Measurements from ENCODE around the gene GFPT1. TPM values are rescaled to one million over a fixed set of nuclear protein-coding genes. Genes with fewer than 3 reads are reported as not detected.
A peak's percentile ranks its signal among the peaks of the same experiment; 100 is the strongest.

The GFPT1 gene
- total RNA-seq, 1 donor from 2014 or later: 21.2 TPM

DNA sequence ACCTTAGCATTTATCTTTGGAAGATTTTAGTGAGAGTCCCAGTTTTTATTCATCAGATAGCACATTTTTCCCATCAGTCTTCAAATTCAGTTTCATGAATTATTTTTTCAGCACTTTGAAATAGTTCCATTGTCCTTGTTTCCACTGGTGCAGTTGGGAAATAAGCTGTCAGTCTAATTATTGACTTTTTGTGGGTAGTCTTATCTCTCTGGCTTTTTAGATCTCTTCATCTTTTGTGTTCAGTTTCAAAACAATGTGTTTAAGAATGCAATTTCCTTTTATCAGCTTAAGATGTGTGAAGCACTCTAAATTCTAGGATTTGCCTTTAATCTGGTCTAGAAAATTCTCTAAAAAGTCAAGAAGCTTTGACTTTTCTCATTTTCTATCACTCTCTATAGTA lies 70.5 kb downstream of the GFPT1 start:
- no peak for DNase-seq (ENCODE audit: low read depth in 2 of 2)

DNA sequence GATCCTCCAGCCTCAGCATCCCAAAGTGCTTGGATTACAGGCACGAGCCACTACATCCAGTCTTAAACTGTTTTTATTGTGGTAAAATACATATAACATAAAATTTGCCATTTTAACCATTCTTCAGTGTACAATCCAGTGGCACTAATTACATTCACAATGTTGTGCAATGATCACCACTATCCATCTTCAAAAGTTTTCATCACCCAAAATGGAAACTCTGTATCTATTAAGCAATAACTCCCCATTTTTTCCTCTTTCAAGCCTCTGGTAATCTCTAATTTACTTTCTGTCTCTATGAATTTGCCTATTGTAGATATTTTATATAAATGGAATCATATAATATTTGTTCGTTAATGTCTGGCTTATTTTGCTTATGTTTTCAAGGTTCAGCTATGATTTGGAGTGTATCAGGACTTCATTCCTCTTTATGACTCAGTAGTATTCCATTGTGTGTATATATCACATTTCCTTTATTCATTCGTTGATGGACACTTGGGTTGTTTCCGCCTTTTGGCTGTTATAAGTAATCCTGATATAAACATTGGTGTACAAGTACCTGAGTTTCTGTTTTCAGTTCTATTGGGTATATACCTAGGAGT lies 71.8 kb downstream of the GFPT1 start:
- no peak for DNase-seq (ENCODE audit: low read depth in 2 of 2)

DNA sequence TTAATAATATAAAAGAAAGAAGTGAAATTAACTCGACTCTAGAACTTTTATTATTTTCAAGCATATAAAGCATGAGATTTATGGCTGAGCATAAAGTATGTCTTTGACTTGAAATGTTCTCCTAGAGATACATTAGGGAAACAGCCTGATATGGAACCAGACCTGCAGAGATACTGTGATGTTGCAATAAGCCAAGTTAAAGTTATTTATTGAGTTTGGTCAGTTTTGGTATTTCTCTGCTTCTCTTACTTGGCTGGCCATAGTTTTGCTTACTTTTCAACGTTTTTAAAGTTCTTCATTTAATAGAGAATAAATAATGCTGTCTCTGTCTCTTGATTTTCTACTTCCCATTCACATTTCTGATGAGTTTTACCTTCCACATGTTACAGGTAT lies 76.0 kb downstream of the GFPT1 start:
- no peak for DNase-seq (ENCODE audit: low read depth in 2 of 2)

DNA sequence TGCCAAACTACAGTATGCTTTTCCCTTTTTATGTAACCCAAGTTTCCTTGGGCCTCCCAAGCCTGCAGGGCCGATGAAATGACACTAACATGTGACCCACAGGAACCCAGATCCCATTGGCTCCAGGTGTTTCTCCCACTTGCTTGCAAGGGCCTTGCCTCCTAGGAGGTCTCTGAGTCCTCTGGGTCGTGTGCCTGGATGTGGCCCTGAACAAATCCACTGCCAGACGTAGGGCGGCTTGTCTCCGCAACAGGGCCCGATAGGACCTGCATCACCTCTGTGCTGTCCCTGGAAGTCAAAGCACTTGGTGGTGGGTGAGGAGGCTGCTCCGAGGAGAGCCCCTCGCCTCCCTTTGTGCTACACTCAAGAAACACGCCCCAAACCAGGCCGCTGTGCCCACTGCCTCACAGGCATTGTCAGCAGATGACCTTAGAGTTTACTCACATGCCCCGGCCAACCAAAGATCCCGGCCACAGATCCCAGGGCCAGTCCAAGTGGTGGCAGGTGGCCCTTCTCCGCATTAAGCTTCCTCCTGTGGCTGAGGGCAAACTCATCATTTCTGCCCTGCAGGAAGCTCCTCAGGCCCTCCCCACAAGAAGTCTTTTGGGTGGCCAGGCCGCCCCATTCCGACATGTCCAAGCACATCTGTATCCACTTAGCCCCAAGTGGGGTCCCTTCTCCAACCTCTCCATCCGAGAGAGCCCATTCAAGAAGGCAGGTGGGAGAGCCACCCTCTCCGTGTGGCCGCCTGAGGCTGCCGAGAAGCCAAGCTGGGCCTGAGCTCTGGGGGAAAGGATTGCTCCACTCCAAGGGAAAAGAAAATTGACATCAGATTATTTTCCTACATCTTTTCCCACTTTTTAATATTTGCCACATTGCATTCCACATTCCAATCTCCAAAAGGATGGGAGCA lies 76.7 kb downstream of the GFPT1 start:
- DNase-seq (ENCODE audit: low read depth in 2 of 2): no peak

DNA sequence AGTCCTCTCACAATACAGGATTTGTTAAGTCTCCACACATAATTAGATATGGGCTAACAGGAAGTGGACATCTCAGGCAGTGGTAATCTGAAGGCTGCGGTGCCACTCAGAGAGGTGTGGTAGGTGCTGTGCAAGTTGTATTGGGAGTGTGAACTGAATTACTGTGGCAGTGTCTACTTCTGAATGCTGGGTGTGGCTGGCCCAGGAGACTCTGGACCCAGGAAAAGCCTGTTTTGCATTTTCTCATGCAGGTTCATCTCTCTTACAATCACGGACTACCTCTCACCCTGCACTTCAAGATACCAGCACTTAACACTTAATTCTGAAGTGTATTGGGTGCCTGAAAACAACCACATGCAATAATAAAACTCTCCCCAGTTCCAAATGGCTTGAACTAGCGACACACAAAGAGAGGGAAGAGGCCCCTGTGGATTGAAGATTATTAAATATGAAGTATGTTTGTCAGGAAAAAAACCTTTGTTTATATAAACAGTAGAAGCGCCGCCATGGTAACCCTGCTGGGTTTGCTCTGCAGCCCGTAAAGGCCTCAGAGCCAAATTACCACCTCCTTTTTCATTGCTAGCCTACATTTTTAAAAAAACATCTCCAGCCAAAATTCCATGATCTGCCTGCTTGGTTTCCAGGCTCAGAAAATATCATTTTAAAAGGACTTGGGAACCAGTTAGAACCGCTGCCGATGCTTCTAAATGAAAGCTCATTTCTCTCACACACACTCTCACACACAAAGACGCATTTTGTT lies 77.5 kb downstream of the GFPT1 start:
- DNase-seq (ENCODE audit: low read depth in 2 of 2): peak; percentile 70 to 78

DNA sequence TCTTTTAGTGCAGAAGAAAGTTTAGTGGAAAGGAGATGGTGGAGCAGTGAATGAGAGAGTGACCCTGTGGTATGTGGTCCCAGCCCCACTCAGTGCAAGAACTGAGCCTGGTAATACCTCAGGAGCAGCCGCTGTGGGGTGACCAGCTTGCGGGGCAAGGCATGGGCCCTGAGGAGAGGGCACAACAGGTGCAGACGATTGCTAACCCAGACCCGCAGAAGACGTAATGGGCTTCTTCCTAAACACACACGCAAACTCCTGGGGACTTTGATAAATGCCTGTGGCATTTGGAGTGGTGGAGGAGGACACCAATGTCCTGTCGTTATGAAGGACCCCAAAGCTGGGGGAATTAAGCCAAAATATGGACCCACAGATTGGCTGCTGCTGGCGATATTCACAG lies 78.7 kb downstream of the GFPT1 start:
- DNase-seq (ENCODE audit: low read depth in 2 of 2): no peak

DNA sequence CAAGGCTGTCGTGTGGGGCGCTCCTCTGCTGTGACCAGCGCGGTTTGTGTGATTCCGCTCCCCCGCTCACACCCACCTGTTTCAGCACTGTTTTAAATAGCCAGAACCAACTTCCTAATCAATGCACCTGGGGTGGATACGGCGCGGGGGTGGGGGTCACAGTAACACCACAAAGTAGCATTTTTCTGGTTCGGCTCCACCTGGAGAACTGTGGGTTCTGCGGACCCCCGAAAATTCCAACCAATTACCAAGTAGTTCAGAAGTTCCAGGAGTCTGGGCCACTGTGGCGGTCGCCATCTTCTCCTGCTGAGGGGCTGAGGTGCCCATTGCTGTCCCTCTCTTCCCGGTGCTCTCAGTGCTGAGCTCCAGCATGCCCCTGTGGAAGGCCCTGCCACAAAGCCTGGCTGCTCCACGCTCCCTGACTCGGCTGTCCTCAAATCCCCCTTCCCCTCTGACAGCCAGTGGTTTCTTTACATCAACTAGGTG lies 79.4 kb downstream of the GFPT1 start:
- no peak for DNase-seq (ENCODE audit: low read depth in 2 of 2)

DNA sequence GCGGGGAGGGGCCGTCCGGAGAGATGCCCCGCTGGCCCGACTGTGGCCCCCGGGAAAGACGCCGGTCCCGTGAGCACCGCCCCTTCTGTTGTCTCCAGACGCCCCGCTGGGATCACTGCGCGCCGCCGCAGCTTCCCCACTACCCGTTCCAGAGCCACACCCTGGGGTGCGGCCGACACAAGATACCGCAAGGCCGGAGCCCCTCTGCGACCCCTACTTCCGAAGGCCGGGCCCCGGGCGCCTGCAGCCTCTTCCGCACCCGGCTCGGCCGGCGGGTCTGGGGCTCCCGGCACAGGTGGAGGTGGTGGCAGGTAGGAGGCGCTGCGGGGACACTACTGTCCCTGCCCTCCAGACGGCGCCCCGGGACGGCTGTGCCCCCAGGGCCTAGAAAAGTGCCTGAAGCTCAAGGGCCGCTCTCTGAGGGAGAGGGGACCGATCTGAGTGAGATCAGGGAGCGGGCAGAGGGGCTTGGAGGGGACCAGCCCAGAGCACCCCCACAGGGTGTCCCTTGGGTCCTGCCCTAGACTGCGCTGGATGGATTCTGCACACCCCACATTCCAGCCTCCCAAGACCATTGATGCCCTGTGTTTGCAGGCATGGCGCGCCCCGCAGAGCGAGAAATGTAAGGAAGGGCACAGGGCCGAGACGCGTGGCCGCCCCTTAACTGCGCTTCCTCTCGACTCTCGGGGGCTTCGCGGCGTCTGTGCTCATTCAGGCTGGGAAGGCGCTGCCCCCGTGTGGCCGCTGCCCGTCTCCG lies 80.0 kb downstream of the GFPT1 start:
- peak; percentile 85 to 93 for DNase-seq (ENCODE audit: low read depth in 2 of 2)

DNA sequence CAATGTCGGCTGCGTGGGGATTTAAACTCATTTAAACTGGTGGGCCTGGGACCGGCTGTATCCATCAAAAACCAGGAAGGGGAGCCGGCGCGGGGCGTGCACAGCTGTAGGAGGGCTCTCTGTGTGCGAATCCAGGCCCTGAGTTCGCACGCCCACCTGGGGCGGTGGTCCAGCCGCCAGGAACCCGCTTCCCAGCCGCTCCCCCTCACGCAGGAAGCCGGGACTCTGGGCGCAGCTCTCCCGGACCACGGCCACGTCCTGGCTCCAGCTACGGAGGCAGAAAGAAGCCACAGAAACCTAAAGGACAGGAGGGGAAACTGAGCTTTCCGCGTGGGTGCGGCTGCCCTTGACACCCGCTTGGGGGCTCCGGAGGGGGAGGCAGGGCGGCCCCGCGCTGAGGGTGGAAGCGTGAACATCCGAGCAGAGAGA lies 80.6 kb downstream of the GFPT1 start:
- DNase-seq (ENCODE audit: low read depth in 2 of 2): peak; percentile 18 to 64

DNA sequence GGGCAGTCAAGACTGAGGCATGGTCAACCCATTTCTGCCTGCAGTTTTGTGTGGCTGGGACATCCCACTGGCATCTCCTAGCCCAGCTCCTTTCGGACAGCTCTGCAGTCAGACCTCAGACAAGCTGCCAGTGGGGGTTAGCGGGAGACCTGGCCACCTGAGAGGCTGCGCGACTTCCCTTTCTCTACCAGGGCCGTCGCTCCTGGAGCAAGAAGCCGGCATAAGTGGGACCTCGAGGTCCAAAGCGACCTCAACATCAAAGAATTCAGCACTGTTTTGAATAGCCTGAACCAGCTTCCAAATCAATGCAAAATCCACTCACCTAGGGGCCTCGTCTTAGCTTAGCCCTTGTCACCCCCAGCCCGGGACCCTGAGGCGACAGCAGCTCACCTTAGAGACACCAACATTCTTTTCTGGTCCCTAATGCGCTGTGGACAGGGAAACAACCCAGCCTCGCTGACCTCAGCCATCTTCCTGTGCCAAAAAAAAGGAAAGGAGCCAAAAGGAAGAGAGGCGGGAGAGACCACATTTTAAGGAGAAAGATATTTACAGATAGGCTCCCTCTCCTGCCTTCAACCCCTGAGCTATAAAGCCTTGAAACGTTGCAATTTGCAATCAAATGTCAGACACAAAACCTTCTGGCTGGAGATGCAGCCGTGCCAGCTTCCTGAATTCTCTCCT lies 81.2 kb downstream of the GFPT1 start:
- peak in 1 of 2 donors; percentile 21 for DNase-seq (ENCODE audit: low read depth in 2 of 2)

DNA sequence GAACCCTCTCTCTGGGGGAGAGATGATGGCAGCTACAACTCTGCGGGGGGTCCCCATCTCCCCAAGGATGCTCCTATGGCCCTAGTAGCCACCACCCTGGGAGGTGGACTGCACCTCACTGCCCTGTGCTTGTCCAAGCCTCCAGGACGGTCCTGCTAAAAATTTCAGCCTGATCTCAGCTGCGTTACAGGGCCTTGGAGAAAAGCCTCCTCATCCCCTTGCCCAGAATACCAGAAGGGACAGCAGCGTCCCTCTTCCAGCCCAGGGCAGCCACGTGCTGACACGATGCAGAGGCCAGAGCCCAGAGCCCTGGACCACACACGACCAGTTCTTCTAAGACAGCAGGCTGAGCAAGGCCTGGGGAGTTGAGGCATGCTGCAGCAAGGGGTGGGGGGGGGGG lies 81.9 kb downstream of the GFPT1 start:
- no peak for DNase-seq (ENCODE audit: low read depth in 2 of 2)

DNA sequence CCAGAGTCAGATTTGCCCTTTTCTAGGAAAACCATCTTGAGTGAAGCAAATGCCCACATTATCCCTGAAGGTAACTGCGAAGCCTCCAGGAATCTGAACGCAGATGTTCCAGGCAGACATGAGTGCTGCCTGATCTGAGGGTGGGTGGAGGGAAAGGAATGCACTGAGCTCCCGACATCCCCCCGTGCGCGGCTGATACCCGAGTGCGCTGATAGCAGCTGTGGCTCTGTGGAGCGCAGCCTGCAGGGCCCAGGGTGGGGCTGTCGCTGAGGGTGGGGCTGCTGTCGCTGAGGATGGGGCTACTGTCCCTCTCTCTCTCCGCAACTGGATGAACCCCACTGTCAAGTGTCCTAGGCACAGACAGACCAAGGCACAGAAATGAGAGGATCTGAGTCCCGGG lies 82.4 kb downstream of the GFPT1 start:
- DNase-seq (ENCODE audit: low read depth in 2 of 2): no peak

DNA sequence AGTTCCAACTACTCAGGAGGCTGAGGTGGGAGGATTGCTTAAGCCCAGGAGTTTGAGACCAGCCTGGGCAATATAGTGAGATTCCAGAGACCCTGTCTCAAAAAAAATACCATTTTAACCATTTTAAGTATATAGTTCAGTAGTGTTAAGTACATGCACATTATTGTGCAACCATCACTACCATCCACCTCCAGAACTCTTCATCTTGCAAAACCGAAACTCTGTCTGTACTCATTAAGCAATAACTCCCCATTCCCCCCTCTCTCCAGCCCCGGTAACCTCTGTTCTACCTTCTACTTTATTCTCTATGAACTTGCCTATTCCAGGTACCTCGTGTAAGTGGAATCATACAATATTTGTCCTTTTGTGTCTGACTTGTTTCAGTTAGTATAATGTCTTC lies 86.4 kb downstream of the GFPT1 start:
- no peak for DNase-seq (ENCODE audit: low read depth in 2 of 2)

DNA sequence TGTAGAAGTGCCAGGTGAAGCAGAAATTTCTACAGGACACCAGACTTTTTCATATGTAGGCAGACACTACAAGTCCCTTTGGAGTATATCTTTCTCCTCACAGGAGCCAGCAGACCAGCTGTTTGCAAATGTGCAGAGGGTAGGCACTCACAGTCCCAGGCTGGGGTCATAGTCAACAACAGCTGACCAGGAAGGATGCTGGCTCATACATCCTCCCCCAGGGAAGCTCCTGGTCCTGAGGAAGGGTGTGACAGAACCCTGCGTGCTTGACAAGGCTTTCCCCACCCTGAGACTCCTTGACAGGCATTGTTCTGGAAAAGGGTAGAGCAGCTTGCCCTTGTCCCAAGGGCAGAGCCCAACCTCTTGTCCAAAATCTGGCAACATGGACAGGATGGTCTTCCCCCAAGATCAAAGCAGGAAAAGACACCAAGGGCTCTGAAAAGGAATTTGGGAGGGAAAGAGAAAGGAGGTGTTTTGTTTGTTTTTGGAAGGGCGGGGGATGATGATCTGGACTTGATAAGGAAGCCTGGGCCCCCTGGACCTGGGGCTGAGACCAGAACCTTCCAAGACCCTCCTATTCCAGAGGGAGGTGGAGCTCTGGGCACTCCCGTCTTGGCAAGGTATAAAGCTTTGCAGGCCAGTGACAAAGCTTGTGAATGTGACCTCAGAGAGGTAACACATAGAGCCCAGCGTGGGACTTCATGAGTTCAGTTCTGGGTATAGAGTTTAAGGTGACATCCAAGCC lies 87.1 kb downstream of the GFPT1 start:
- DNase-seq (ENCODE audit: low read depth in 2 of 2): peak in 1 of 2 donors; percentile 98

DNA sequence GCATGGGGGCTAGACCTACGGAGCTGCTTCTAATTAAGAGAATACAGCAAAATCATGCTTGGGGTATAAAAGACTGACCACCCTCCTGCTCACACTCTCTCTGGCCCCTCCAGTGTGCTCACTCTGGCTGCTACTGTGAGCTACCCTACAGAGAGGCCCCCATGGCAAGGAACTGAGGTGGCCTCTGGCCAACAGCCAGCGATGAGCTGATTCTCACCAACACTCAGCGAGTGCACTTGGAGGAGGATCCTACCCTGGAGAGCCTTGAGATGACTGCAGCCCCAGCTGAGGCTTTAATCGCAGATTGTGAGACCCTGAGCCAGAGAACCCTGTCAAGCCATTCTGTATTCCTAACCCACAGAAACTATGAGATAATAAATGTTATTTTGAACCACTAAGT lies 88.2 kb downstream of the GFPT1 start:
- DNase-seq (ENCODE audit: low read depth in 2 of 2): peak in 1 of 2 donors; percentile 87

DNA sequence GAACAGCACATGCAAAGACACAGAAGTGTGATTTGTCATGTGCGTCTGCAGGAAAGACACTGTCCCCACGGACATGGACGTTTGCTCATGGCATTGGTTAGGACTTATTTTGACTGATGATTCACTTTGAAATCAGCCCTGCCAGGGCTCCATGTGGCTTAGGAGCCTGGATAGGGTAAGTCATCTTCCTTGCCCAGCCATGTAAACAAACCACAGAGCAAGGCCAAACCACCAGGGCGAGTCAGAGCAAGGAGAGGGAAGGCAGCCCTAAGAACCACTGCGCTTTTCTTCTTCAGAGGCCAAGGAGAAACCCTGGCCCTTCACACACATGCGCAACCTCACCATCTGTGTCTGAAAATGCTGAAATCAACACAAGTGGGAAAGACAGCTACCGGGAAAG lies 88.8 kb downstream of the GFPT1 start:
- DNase-seq (ENCODE audit: low read depth in 2 of 2): peak in 1 of 2 donors; percentile 84

DNA sequence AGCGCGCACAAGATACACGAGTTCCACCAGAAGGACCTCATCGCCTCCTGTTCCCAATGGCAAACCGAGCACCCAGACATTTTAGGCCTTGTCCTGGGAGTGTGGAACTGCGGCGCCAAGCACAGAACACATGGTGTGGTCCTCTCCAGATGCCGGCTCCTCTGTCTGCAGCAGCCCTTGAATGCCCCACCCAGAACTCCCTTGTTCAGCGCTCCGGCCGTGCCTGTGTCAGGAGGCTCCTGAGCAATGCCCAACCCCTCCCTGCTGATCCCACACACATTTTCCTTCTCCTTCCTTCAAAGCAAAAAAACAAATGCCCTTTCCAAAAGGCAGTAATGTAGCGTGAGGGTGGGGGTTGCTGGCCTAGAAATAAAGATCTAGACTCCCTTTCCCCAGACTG lies 89.8 kb downstream of the GFPT1 start:
- no peak for DNase-seq (ENCODE audit: low read depth in 2 of 2)

DNA sequence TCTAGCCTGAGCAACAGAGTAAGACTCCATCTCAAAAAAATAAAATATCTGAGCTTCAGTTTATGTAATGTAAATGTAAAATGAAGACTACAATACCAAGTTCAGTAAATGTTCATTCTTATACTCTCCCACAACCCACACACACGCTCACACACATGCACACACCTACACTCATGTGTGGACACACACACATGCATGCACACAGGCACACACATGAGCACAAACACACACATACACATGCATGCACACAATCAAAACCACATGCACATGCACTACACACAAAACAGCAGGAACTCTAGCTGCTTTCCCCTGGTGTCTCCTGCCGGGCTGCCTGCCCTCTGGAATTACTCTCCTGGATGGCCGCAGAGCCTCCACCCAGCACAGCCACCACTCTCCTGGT lies 90.6 kb downstream of the GFPT1 start:
- no peak for DNase-seq (ENCODE audit: low read depth in 2 of 2)

DNA sequence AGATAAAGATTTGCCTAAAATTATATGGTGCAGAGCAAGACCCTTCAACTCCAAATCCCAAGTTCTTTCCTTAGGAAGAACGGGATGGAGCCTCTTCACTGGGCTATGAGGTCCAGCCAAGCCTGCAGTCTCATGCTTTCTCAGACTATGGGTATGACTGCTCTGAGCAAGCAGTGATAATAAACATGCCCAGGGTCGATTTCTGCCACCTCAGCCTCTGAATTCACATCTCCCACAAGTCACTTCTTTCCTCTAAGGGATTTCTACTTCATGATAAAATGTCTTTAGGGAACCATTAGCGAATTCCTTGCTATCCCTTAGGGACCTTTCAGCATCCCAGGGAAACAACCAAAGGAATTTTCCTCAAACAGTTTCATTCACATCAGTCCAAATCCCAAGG lies 94.8 kb downstream of the GFPT1 start:
- no peak for DNase-seq (ENCODE audit: low read depth in 2 of 2)

DNA sequence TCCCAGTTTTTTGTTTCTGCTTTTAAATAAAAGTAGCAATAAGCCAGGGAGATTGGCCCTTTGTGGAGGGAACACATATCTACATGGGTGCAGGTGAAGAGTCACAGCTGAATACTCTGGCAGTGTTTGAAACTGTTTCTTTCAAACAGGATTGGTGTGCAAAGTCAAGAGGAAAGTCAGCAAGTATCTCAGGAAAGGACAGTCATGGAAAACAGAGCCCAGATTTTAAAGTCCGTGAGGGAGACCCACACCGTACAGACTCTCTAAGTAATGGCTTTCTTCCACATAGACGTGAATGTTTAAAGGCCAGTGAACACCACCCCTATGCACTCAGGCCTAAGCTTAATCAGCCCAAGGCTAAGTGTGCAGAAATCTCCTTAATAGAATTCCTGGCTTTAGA lies 95.3 kb downstream of the GFPT1 start:
- DNase-seq (ENCODE audit: low read depth in 2 of 2): no peak
